Superior temporal gyrus (tissue), 1 donor: ENCODE results near the gene ATP11C.
"Not testable (repeated sequence)": the region's sequence is repeated elsewhere in the genome, so short reads cannot be mapped to it uniquely, and the experiment has no call there.

ENCODE experiments used
- DNase-seq: peaks from one replicate; pipeline ENCODE4 v3.0.0-alpha.2; 2016; ENCODE audit errors: extremely low spot score

Gene ATP11C

DNA sequence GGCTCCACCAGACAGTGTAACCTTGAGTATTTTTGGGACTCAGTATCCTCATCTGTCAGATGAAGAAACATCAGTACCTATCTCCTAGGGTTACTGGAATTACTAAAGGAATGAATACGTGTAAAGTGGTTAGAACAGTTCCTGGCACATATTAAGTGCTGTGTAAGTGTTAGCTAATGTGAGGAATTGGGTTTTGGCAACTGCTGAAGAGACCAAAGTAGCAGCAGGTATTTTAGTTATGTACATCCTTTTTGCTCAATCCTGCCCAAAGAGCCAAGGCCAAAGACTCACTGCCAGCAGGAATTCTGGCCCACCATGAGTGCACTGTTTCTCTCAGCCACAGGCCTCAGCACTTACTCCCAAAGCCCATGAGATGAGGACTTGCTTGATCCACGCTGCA is 208.2 kb downstream of the ATP11C start:
- no peak for DNase-seq

- DNase-seq, result no peak
These were observed 211.9 kb downstream of the ATP11C start for GRCh38 chrX:139720979-139721378.

GRCh38 chrX:139720136-139720535 is 212.7 kb downstream of the ATP11C start:
- no peak for DNase-seq

- no peak for DNase-seq
These were observed 224.8 kb downstream of the ATP11C start, which contains the start of gene MCF2 for GRCh38 chrX:139708067-139708466. Gene MCF2 (minus strand): TSS chrX:139708167. CDS start chrX:139651744, 56,423 bp downstream.

- DNase-seq, result no peak
These were observed 230.2 kb downstream of the ATP11C start for GRCh38 chrX:139702658-139703057.

GRCh38 chrX:139692908-139693307 is 239.9 kb downstream of the ATP11C start:
- no peak for DNase-seq

GRCh38 chrX:139692506-139692849 is 240.4 kb downstream of the ATP11C start:
- no peak for DNase-seq

GRCh38 chrX:139691843-139692505 is 240.9 kb downstream of the ATP11C start:
- no peak for DNase-seq

DNA sequence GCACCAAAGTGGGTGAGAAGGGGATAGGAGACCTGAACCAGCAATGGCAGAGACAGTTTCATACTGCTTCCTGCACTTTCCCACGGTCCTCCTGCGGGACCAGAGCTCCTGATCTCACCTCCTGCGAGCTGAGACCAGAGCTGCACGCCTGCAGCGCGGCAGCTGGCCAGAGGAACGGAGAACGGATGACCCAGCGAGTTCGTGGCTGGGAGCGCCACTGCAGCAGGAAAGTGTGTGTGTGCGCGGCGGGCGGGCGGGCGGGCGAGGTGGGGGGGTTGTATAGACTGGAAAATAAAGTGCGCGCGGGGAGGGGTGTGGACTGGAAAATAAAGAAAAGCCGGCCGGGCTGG is 241.4 kb downstream of the ATP11C start:
- no peak for DNase-seq

DNA sequence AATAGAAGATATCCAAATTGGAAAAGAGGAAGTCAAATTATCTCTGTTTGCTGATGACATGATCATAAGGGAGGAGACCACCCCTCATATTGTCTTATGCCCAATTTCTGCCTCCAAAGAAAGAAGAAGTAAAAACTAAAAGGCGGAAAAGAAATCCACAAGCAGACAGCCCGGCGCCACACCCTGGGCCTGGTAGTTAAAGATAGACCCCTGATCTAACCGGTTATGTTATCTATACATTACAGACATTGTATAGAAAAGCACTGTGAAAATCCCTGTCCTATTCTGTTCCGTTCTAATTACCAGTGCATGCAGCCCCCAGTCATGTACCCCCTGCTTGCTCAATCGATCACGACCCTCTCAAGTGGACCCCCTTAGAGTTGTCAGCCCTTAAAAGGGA is 247.7 kb downstream of the ATP11C start:
- DNase-seq, result not testable (repeated sequence)

DNA sequence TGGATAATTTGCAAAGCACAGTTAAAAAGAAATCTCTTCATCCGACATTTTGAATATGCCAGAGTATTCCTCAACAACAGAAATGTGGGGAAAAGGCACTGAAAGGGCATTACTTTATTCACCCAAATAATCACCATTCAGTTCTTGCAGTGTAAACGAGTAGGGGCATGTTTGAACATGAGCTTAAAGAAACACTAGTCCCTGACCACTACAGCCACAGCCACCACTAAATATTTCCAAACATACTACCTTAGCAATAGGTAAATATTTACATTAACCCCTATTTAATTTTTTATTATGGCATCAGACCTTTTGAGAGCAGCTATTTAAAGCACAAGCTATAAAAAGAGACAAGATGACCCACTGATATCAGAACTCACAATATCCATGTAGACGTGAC is 252.5 kb downstream of the ATP11C start:
- DNase-seq, result no peak
